GM19468 (cell line): ENCODE results near the gene PDE6B.
"Not testable (repeated sequence)": the region's sequence is repeated elsewhere in the genome, so short reads cannot be mapped to it uniquely, and the experiment has no call there.

Experiments used
- ATAC-seq: cut with Tn5 transposase; IDR thresholded peaks from one replicate; pipeline ENCODE4 v1.9.1; 2021; ENCODE audit warnings: mild to moderate bottlenecking, moderate library complexity, moderate number of reproducible peaks; ENCODE audit not compliant: unreplicated experiment; ENCODE audit errors: extremely low read depth

The PDE6B gene

GRCh38 chr4:680928-681645 is 55.7 kb downstream of the PDE6B start:
- ATAC-seq, result no peak

GRCh38 chr4:681736-682451 is 56.5 kb downstream of the PDE6B start:
- no peak for ATAC-seq

GRCh38 chr4:682490-683172 is 57.3 kb downstream of the PDE6B start:
- no peak for ATAC-seq

- no peak for ATAC-seq
These were observed 58.0 kb downstream of the PDE6B start for GRCh38 chr4:683247-683897.

- no peak for ATAC-seq
These were observed 58.7 kb downstream of the PDE6B start for GRCh38 chr4:683982-684622.

- ATAC-seq, result no peak
These were observed 59.4 kb downstream of the PDE6B start for GRCh38 chr4:684623-685327.

- no peak for ATAC-seq
These were observed 60.5 kb downstream of the PDE6B start for GRCh38 chr4:685679-686412.

- no peak for ATAC-seq
These were observed 61.2 kb downstream of the PDE6B start for GRCh38 chr4:686413-687040.

- no peak for ATAC-seq
These were observed 61.9 kb downstream of the PDE6B start for GRCh38 chr4:687048-687970.

- no peak for ATAC-seq
These were observed 62.8 kb downstream of the PDE6B start for GRCh38 chr4:687971-688853.

GRCh38 chr4:688854-689681 is 63.7 kb downstream of the PDE6B start, which contains the start of gene SLC49A3:
Gene SLC49A3 (minus strand): TSS chr4:689151. CDS start chr4:689127, 24 bp downstream.
- ATAC-seq, result no peak

GRCh38 chr4:689723-690122 is 64.3 kb downstream of the PDE6B start:
- no peak for ATAC-seq

- no peak for ATAC-seq
These were observed 67.6 kb downstream of the PDE6B start for GRCh38 chr4:692771-693554.

GRCh38 chr4:694341-694940 is 69.1 kb downstream of the PDE6B start:
- ATAC-seq, result not testable (repeated sequence)
